PC-3 (cell line): Measurements from ENCODE around the gene TMC3. TPM values are rescaled to one million over a fixed set of nuclear protein-coding genes. Genes with fewer than 3 reads are reported as not detected.

ENCODE experiments used
- ATAC-seq: fragments of 200-7000 bp; cut with Tn5 transposase; 2 replicates; pipeline ENCODE4 v1.9.1; 2020; ENCODE audit warnings: mild to moderate bottlenecking, moderate library complexity
- BruUV-seq: library from RNA; stranded (reverse); fragments of 400-500 nt; replicated peaks from 2 replicates; lab custom pipeline; 2021; lab: Mats Ljungman, UMichigan
- CTCF ChIA-PET: fragments of 300-600 bp; sonication (Branson Sonifier 250); formaldehyde crosslinking; loops from one replicate; lab custom pipeline; 2022; ENCODE audit warnings: antibody characterized with exemption; lab: Charles Lee
- POLR2A ChIA-PET: fragments of 300-600 bp; sonication (Branson Sonifier 250); formaldehyde crosslinking; loops from one replicate; lab custom pipeline; 2022; ENCODE audit warnings: antibody characterized with exemption; ENCODE audit not compliant: unreplicated experiment; lab: Charles Lee
- DNase-seq: peaks from one replicate; pipeline ENCODE4 v3.0.0-alpha.2; 2015
- H2AFZ ChIP-seq: fragments of 300-600 bp; sonication (generic); 2 replicates; pipeline ENCODE4 v1.6.0; 2016; ENCODE audit warnings: antibody characterized with exemption, low read length
- H3F3A ChIP-seq: fragments of 300-600 bp; sonication (generic); one replicate; pipeline ENCODE4 v1.6.0; 2017; ENCODE audit warnings: antibody characterized with exemption, low read length, control low read depth, mild to moderate bottlenecking; ENCODE audit not compliant: unreplicated experiment
- H3K27ac ChIP-seq: fragments of 300-600 bp; sonication (generic); 2 replicates; pipeline ENCODE4 v1.5.1; 2016; ENCODE audit warnings: mild to moderate bottlenecking, low read length
- H3K27me3 ChIP-seq: fragments of 300-600 bp; sonication (generic); 2 replicates; pipeline ENCODE4 v1.6.1; 2016; ENCODE audit warnings: low read length, mixed read lengths
- H3K36me3 ChIP-seq: fragments of 300-600 bp; sonication (generic); 2 replicates; pipeline ENCODE4 v1.6.1; 2016; ENCODE audit warnings: low read depth, mixed run types, low read length, mixed read lengths
- H3K4me1 ChIP-seq: fragments of 300-600 bp; sonication (generic); 2 replicates; pipeline ENCODE4 v1.5.1; 2016; ENCODE audit warnings: low read length; ENCODE audit not compliant: insufficient read depth
- H3K4me2 ChIP-seq: fragments of 300-600 bp; sonication (generic); 2 replicates; pipeline ENCODE4 v1.6.0; 2016; ENCODE audit warnings: low read length
- H3K4me3 ChIP-seq: fragments of 300-600 bp; sonication (generic); 2 replicates; pipeline ENCODE4 v1.5.1; 2016; ENCODE audit warnings: mild to moderate bottlenecking, low read length, mixed read lengths
- H3K79me2 ChIP-seq: fragments of 300-600 bp; sonication (generic); 2 replicates; pipeline ENCODE4 v1.6.1; 2017; ENCODE audit warnings: low read length, mixed read lengths
- H3K9ac ChIP-seq: fragments of 300-600 bp; sonication (generic); 2 replicates; pipeline ENCODE4 v1.6.0; 2016; ENCODE audit warnings: mild to moderate bottlenecking, low read length
- H3K9me2 ChIP-seq: fragments of 300-600 bp; sonication (generic); replicated peaks from 2 replicates; pipeline ENCODE4 v1.6.1; 2016; ENCODE audit warnings: mixed run types, low read length, mixed read lengths
- H3K9me3 ChIP-seq: fragments of 300-600 bp; sonication (generic); 2 replicates; pipeline ENCODE4 v1.6.1; 2016; ENCODE audit warnings: low read length, mixed read lengths
- H4K20me1 ChIP-seq: fragments of 300-600 bp; sonication (generic); 2 replicates; pipeline ENCODE4 v1.6.1; 2016; ENCODE audit warnings: low read length, mixed read lengths
- EZH2 ChIP-seq: fragments of 300-600 bp; sonication (generic); IDR thresholded peaks from one replicate; pipeline ENCODE4 v1.6.1; 2017; ENCODE audit warnings: antibody characterized with exemption, mild to moderate bottlenecking, low read length; ENCODE audit not compliant: unreplicated experiment
- EZH2phosphoT487 ChIP-seq: fragments of 300-600 bp; sonication (generic); IDR thresholded peaks from 2 replicates; pipeline ENCODE4 v1.6.1; 2018; ENCODE audit warnings: mild to moderate bottlenecking, antibody characterized with exemption, low read length, borderline replicate concordance
- intact Hi-C: fragments of 100-400 bp; cut with micrococcal nuclease; formaldehyde crosslinking; loops from 2 replicates; pipeline ENCODE4 v1.9.0; 2023
- total RNA-seq: library from RNA; depleted of rRNA; stranded (reverse); fragments of >200 nt; gene quantifications from 2 replicates; pipeline ENCODE4 v1.2.3, GENCODE V29; 2014; rRNA removed
- TF ChIP-seq, protein P1 (sequence below): fragments of 300-600 bp; sonication (generic); conservative IDR thresholded peaks from 2 replicates; pipeline ENCODE4 v1.5.1; 2017; ENCODE audit warnings: antibody characterized with exemption, low read depth, mild to moderate bottlenecking, low read length

The TMC3 gene
- total RNA-seq, 1 experiment from 2014 or later: not detected

DNA sequence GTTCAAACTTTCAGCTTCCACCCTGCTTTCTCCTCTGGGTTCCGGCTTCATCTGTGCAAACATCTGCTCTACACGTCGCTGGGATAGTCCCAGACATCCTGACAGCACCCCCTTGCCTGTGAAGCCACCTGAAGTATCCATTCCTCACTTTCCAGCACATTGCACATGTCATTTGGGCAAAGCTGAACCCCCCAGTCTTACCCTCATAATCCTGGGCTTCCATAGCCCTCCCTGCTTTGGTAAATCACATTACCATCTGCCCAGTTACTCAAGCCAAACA, 92.6 kb downstream of the TMC3 start:
- no TSS peak for BruUV-seq
- DNase-seq: no peak
- no peak for ATAC-seq
- Histone ChIP-seq H3K27me3 (peaks cover 20% of the 10 kb centered on the region; the same call in 1 of the 2 replicates), H3K4me2 (no peak overlapping the region), H3K4me1 (0 out of 2 replicates have a peak, but pooled peaks cover 8% of the 10 kb centered on the region), H3K27ac (no peak overlapping the region), H3K4me3 (no peak overlapping the region), H3K9me3 (no peaks in the 10 kb centered on the region), H3K9ac (no peak overlapping the region), H2AFZ (no peak overlapping the region), H3K9me2 (no peaks in the 10 kb centered on the region), H3K36me3 (no peaks in the 10 kb centered on the region), H4K20me1 (no peaks in the 10 kb centered on the region), H3K79me2 (no peaks in the 10 kb centered on the region), H3F3A (no peaks in the 10 kb centered on the region)
- CTCF ChIA-PET: no interaction called here
- TF ChIP-seq EZH2: no peak
- TF ChIP-seq EZH2phosphoT487: no peak
- TF ChIP-seq, protein P1, sequence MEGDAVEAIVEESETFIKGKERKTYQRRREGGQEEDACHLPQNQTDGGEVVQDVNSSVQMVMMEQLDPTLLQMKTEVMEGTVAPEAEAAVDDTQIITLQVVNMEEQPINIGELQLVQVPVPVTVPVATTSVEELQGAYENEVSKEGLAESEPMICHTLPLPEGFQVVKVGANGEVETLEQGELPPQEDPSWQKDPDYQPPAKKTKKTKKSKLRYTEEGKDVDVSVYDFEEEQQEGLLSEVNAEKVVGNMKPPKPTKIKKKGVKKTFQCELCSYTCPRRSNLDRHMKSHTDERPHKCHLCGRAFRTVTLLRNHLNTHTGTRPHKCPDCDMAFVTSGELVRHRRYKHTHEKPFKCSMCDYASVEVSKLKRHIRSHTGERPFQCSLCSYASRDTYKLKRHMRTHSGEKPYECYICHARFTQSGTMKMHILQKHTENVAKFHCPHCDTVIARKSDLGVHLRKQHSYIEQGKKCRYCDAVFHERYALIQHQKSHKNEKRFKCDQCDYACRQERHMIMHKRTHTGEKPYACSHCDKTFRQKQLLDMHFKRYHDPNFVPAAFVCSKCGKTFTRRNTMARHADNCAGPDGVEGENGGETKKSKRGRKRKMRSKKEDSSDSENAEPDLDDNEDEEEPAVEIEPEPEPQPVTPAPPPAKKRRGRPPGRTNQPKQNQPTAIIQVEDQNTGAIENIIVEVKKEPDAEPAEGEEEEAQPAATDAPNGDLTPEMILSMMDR: no peak
- POLR2A ChIA-PET: no interaction called here
- intact Hi-C loops: no loop called here

Other genes starting within 250 kb of the TMC3 start
- gene CFAP161, start 239.9 kb downstream of the TMC3 start, total RNA-seq: 0.52 and 0.55 TPM in 2 replicates
- 0.04 TPM in 1 of 2 replicates, not detected in the other for gene IL16, start 177.3 kb downstream of the TMC3 start, total RNA-seq
- 3.3 and 5.9 TPM in 2 replicates for gene STARD5, start 50.1 kb downstream of the TMC3 start, total RNA-seq